Trophoblast cell (in vitro differentiated cells and primary cell): ENCODE measurements around the gene DIAPH3.

Experiments
- DNase-seq, 2 donors: peaks; one replicate each; pipeline ENCODE4 v3.0.0-alpha.2; 2016
- H2AFZ ChIP-seq: 2 replicates; pipeline ENCODE4 v1.6.1; 2013; ENCODE audit warnings: low read length, moderate library complexity, mild to moderate bottlenecking; ENCODE audit not compliant: insufficient read depth, poor library complexity
- H2AK5ac ChIP-seq: 2 replicates; pipeline ENCODE4 v1.6.1; 2013; ENCODE audit warnings: mild to moderate bottlenecking, low read length
- H2BK120ac ChIP-seq: 2 replicates; pipeline ENCODE4 v1.6.1; 2013; ENCODE audit warnings: low read length, mild to moderate bottlenecking, moderate library complexity; ENCODE audit not compliant: insufficient read depth, poor library complexity
- H2BK12ac ChIP-seq: 2 replicates; pipeline ENCODE4 v1.6.1; 2013; ENCODE audit warnings: mild to moderate bottlenecking, low read length, moderate library complexity
- H2BK5ac ChIP-seq: 2 replicates; pipeline ENCODE4 v1.6.1; 2013; ENCODE audit warnings: low read length, low read depth, moderate library complexity, mild to moderate bottlenecking; ENCODE audit not compliant: poor library complexity
- H3K14ac ChIP-seq: 2 replicates; pipeline ENCODE4 v1.6.1; 2013; ENCODE audit warnings: mild to moderate bottlenecking, low read length
- H3K18ac ChIP-seq: 2 replicates; pipeline ENCODE4 v1.6.1; 2013; ENCODE audit warnings: mild to moderate bottlenecking, low read length
- H3K23ac ChIP-seq: 2 replicates; pipeline ENCODE4 v1.6.1; 2013; ENCODE audit warnings: low read length
- H3K27ac ChIP-seq: 2 replicates; pipeline ENCODE4 v1.5.1; 2013; ENCODE audit warnings: low read depth, mild to moderate bottlenecking, inconsistent platforms, low read length, moderate library complexity
- H3K27me3 ChIP-seq: 2 replicates; pipeline ENCODE4 v1.6.1; 2013; ENCODE audit warnings: inconsistent platforms, mild to moderate bottlenecking, low read length, moderate library complexity; ENCODE audit not compliant: insufficient read depth
- H3K36me3 ChIP-seq, 2 experiments: 1 replicate in 1 of 2; 2 replicates in 1 of 2; pipeline ENCODE4 v1.6.1; 2013; ENCODE audit warnings: low read length in 2 of 2, mild to moderate bottlenecking in 2 of 2, moderate library complexity in 1 of 2; ENCODE audit not compliant: insufficient read depth in 2 of 2, control insufficient read depth in 1 of 2
- H3K4ac ChIP-seq: 2 replicates; pipeline ENCODE4 v1.6.1; 2013; ENCODE audit warnings: low read depth, mild to moderate bottlenecking, low read length, moderate library complexity
- H3K4me1 ChIP-seq, 2 experiments: 1 replicate in 1 of 2; 2 replicates in 1 of 2; pipeline ENCODE4 v1.6.1; 2013; ENCODE audit warnings: low read length in 2 of 2, mild to moderate bottlenecking in 2 of 2, moderate library complexity in 1 of 2; ENCODE audit not compliant: insufficient read depth in 2 of 2, control insufficient read depth in 1 of 2
- H3K4me2 ChIP-seq: 2 replicates; pipeline ENCODE4 v1.6.1; 2013; ENCODE audit warnings: inconsistent platforms, mild to moderate bottlenecking, low read length, moderate library complexity
- H3K4me3 ChIP-seq: 2 replicates; pipeline ENCODE4 v1.5.1; 2013; ENCODE audit warnings: mild to moderate bottlenecking, low read depth, low read length, inconsistent platforms
- H3K79me1 ChIP-seq: one replicate; pipeline ENCODE4 v1.6.1; 2013; ENCODE audit warnings: low read length
- H3K79me2 ChIP-seq: 2 replicates; pipeline ENCODE4 v1.6.1; 2013; ENCODE audit warnings: low read length, mild to moderate bottlenecking; ENCODE audit not compliant: control insufficient read depth, insufficient read depth, poor library complexity
- H3K9ac ChIP-seq: 2 replicates; pipeline ENCODE4 v1.6.1; 2013; ENCODE audit warnings: mild to moderate bottlenecking, low read length
- H3K9me3 ChIP-seq: 2 replicates; pipeline ENCODE4 v1.6.1; 2013; ENCODE audit warnings: low read depth, mild to moderate bottlenecking, control low read depth, inconsistent platforms, low read length; ENCODE audit not compliant: insufficient read depth
- H4K12ac ChIP-seq: 2 replicates; pipeline ENCODE4 v1.6.1; 2013; ENCODE audit warnings: low read depth, mild to moderate bottlenecking, low read length, moderate library complexity
- H4K8ac ChIP-seq: 2 replicates; pipeline ENCODE4 v1.6.1; 2013; ENCODE audit warnings: low read depth, mild to moderate bottlenecking, low read length, moderate library complexity
- H4K91ac ChIP-seq: one replicate; pipeline ENCODE4 v1.6.1; 2013; ENCODE audit warnings: low read depth, mild to moderate bottlenecking, low read length, moderate library complexity
- WGBS: extraction: QIAGEN DNeasy Blood & Tissue Kit; methylation state at CpG from one replicate; pipeline ENCODE4 v1.1.7; 2013; ENCODE audit warnings: missing lambda C conversion rate; ENCODE audit not compliant: insufficient read length, insufficient coverage; ENCODE audit errors: extremely low coverage; 5-methylcytosine and 5-hydroxymethylcytosine counted together

Gene DIAPH3

DNA sequence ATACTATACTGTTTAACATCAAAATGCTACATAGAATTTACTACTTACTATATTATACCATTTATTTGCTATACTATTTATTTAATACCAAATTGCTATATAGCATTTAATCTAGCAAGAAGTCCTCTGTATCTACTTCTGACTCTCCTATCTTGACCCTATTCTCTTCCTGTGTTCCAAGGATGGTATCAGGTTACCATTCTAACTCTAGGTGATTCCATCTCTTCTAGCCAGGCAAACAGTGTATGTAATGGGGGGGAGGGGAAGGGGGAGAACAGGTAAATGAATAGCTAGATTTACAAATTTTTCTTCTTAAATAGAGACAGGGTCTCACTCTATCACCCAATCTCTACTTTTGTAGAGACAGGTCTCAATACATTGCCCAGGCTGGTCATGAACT is 200.3 kb downstream of the DIAPH3 start:
- no peak overlapping the region for H2BK120ac ChIP-seq
- H3K79me2 ChIP-seq = no peaks in the 10 kb centered on the region
- no peak overlapping the region for H3K23ac ChIP-seq
- no peaks in the 10 kb centered on the region for H3K9me3 ChIP-seq
- no peak overlapping the region for H3K4me2 ChIP-seq
- H3K27me3 ChIP-seq = no peaks in the 10 kb centered on the region
- no peak overlapping the region for H3K9ac ChIP-seq
- no peak overlapping the region for H3K4ac ChIP-seq
- H3K79me1 ChIP-seq = no peaks in the 10 kb centered on the region
- no peak overlapping the region for H2AFZ ChIP-seq
- no peak overlapping the region for H3K27ac ChIP-seq
- no peak overlapping the region for H4K12ac ChIP-seq
- no peak for DNase-seq
- no peak overlapping the region for H3K4me3 ChIP-seq
- H4K91ac ChIP-seq = no peak overlapping the region
- no peaks in the 10 kb centered on the region for H3K4me1 ChIP-seq
- H3K36me3 ChIP-seq = peaks cover 0 to 2% of the 10 kb centered on the region in 2 experiments
- H2AK5ac ChIP-seq = no peak overlapping the region
- no peak overlapping the region for H3K14ac ChIP-seq
- H2BK5ac ChIP-seq = no peak overlapping the region
- H4K8ac ChIP-seq = no peak overlapping the region
- H3K18ac ChIP-seq = no peak overlapping the region
- H2BK12ac ChIP-seq = no peak overlapping the region

DNA sequence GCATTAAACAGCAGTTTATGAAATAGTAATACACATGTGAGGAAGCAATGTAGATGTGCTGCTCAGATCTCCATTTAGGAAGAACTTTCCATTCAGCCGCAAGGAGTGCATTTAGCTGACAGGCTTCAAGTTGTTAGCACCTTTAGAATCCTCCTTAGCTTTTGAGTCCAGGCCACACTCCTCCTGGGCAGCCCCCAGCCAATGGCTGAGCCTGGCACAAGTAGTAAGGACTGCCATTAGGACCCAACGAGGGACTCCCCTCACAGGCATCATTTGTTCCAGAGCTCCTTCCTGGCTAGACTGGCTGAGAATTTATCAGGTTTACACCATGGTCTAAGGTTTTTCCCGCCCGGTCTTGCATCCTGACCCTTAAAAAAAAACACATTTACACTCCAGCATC is 201.4 kb downstream of the DIAPH3 start:
- Histone ChIP-seq H3K4me3 (no peak overlapping the region), H4K8ac (no peak overlapping the region), H3K4me1 (no peaks in the 10 kb centered on the region), H2BK120ac (no peak overlapping the region), H3K27ac (no peak overlapping the region), H3K4me2 (no peak overlapping the region), H2BK5ac (no peak overlapping the region), H3K9me3 (no peaks in the 10 kb centered on the region), H3K23ac (no peak overlapping the region), H3K18ac (no peak overlapping the region), H2AK5ac (no peak overlapping the region), H3K14ac (no peak overlapping the region), H3K4ac (no peak overlapping the region), H2BK12ac (no peak overlapping the region), H4K91ac (no peak overlapping the region), H3K36me3 (peaks cover under 1 to 2% of the 10 kb centered on the region in 2 experiments), H2AFZ (no peak overlapping the region), H4K12ac (no peak overlapping the region), H3K79me2 (no peaks in the 10 kb centered on the region), H3K27me3 (no peaks in the 10 kb centered on the region), H3K9ac (no peak overlapping the region), H3K79me1 (no peaks in the 10 kb centered on the region)
- no CpG with 5 or more reads among the region's 4 CpGs for WGBS
- no peak for DNase-seq

DNA sequence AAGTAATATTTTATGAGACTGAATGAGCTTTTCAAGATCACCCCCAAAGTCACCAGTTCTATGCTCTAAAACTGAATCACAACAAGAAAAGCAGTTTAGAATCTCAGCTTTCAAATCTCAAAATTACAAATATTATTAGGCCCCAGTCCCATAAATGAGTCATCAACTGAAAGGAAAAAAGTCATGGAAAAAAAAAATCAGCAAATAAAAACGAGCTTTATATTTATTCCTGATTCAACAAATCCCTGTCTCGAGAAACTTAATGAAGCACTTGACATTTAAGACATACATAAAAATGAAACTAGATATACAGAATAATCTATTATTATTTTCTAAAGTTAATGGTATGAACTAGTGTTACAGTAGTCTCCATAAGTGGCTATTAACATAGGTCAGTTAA is 203.0 kb downstream of the DIAPH3 start:
- Histone ChIP-seq H3K79me2 (no peaks in the 10 kb centered on the region), H3K4me1 (no peaks in the 10 kb centered on the region)

DNA sequence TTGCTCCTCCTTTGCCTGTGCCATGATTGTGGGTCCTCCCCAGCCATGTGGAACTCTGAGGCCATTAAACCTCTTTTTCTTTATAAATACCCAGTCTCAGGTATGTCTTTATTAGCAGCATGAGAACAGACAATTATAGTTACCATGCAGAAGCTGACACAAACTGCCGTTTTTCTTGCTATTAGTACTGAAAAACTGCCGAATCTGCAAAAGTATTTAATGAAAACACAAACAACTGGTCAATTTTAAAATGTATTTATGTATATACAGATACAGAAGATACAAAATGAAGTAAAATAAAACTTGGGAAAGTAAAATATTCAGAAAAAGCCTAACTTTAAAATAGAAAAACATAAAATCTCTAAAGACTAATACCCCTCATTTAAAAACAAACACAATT is 206.3 kb downstream of the DIAPH3 start:
- Histone ChIP-seq H3K9me3 (peaks cover 5% of the 10 kb centered on the region), H2BK5ac (no peak overlapping the region), H3K18ac (no peak overlapping the region), H3K23ac (no peak overlapping the region), H3K79me2 (no peaks in the 10 kb centered on the region), H3K4me3 (no peak overlapping the region), H3K79me1 (no peaks in the 10 kb centered on the region), H3K4me2 (no peak overlapping the region), H4K8ac (no peak overlapping the region), H2BK12ac (no peak overlapping the region), H3K14ac (no peak overlapping the region), H2AFZ (no peak overlapping the region), H3K9ac (no peak overlapping the region), H3K27me3 (no peaks in the 10 kb centered on the region), H2BK120ac (no peak overlapping the region), H2AK5ac (no peak overlapping the region), H3K27ac (no peak overlapping the region), H4K12ac (no peak overlapping the region), H3K4me1 (no peaks in the 10 kb centered on the region), H3K36me3 (peaks cover 7 to 8% of the 10 kb centered on the region in 2 experiments), H3K4ac (no peak overlapping the region), H4K91ac (no peak overlapping the region)
- DNase-seq = no peak
- no CpG with 5 or more reads among the region's 2 CpGs for WGBS

More for the DNA sequence above, 203.0 kb downstream of the DIAPH3 start:
- Histone ChIP-seq H2AFZ (no peak overlapping the region), H3K4me2 (no peak overlapping the region), H2BK120ac (no peak overlapping the region), H4K8ac (no peak overlapping the region), H2BK12ac (no peak overlapping the region), H4K12ac (no peak overlapping the region), H3K27me3 (no peaks in the 10 kb centered on the region), H3K9ac (no peak overlapping the region), H3K36me3 (peaks cover 8% of the 10 kb centered on the region in 2 experiments), H3K9me3 (peaks cover 5% of the 10 kb centered on the region), H2BK5ac (no peak overlapping the region), H3K4me3 (no peak overlapping the region), H3K18ac (no peak overlapping the region), H3K4ac (no peak overlapping the region), H2AK5ac (no peak overlapping the region), H3K27ac (no peak overlapping the region), H3K23ac (no peak overlapping the region), H4K91ac (no peak overlapping the region), H3K79me1 (no peaks in the 10 kb centered on the region), H3K14ac (no peak overlapping the region)
- WGBS = no CpG with 5 or more reads among the region's 2 CpGs
- no peak for DNase-seq
